ENCODE data around the gene NXPH2.

Gene NXPH2

DNA sequence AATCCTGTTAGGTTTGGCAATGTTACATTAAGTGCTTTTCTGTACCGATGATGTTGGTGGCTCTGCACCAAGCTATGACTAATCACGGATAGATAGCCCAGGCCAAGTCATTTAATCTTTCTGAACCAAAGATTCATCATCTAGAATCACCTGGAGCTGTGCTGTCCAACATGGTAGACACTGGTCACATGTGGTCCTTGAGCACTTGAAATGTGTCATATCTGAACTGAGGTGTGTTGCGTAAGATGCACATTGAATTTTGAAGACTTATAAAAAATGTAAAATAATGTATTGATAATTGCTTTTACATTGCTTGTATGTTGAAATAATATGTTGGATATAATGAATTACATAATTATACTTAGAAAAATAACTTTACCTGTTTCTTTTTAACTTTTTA is 39.8 kb upstream of the NXPH2 start:
- TF ChIP-seq SIN3A (IDR thresholded peaks at IDR 0.05; ENCODE audit: borderline replicate concordance, insufficient read depth, low read length) = no peak
- no peak for TF ChIP-seq POLR2AphosphoS5 (IDR thresholded peaks at IDR 0.05; ENCODE audit: low read depth, low read length)
- no peak for TF ChIP-seq TAF1 (IDR thresholded peaks at IDR 0.05; ENCODE audit: borderline replicate concordance, insufficient read depth, low read length)
- TF ChIP-seq, protein P1, sequence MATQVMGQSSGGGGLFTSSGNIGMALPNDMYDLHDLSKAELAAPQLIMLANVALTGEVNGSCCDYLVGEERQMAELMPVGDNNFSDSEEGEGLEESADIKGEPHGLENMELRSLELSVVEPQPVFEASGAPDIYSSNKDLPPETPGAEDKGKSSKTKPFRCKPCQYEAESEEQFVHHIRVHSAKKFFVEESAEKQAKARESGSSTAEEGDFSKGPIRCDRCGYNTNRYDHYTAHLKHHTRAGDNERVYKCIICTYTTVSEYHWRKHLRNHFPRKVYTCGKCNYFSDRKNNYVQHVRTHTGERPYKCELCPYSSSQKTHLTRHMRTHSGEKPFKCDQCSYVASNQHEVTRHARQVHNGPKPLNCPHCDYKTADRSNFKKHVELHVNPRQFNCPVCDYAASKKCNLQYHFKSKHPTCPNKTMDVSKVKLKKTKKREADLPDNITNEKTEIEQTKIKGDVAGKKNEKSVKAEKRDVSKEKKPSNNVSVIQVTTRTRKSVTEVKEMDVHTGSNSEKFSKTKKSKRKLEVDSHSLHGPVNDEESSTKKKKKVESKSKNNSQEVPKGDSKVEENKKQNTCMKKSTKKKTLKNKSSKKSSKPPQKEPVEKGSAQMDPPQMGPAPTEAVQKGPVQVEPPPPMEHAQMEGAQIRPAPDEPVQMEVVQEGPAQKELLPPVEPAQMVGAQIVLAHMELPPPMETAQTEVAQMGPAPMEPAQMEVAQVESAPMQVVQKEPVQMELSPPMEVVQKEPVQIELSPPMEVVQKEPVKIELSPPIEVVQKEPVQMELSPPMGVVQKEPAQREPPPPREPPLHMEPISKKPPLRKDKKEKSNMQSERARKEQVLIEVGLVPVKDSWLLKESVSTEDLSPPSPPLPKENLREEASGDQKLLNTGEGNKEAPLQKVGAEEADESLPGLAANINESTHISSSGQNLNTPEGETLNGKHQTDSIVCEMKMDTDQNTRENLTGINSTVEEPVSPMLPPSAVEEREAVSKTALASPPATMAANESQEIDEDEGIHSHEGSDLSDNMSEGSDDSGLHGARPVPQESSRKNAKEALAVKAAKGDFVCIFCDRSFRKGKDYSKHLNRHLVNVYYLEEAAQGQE (IDR thresholded peaks at IDR 0.05; ENCODE audit: insufficient read depth in 1 of 2, low read depth in 2 of 2, low read length in 2 of 2) = no peak
- TF ChIP-seq FOXP2 (optimal IDR thresholded peaks at IDR 0.05; ENCODE audit: borderline replicate concordance, extremely low read depth, extremely low read length, insufficient read depth) = no peak

DNA sequence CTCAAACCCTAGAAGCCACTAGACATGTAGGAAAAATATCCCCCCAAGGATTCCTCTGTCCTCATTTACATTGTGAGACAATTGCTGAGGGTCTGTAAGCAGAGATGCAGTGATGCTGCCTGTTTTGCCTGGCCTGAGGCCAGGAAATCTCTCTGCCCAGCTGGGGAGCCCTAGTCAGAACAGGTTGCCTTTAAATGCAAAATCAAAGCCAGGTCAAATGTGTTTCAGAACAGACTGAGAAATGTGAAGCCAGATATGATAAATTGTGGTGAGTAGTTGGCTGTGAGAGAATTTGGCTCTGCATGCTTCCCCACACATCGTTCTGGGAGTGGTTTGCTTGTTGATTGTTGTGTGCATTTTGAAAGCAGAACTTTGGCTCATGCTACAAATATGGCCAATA is 38.4 kb upstream of the NXPH2 start:
- TF ChIP-seq TAF1 (IDR thresholded peaks at IDR 0.05; ENCODE audit: borderline replicate concordance, insufficient read depth, low read length) (no peak), SIN3A (IDR thresholded peaks at IDR 0.05; ENCODE audit: borderline replicate concordance, insufficient read depth, low read length) (no peak), POLR2AphosphoS5 (IDR thresholded peaks at IDR 0.05; ENCODE audit: low read depth, low read length) (no peak), FOXP2 (optimal IDR thresholded peaks at IDR 0.05; ENCODE audit: borderline replicate concordance, extremely low read depth, extremely low read length, insufficient read depth) (no peak)
- TF ChIP-seq, protein P1 (IDR thresholded peaks at IDR 0.05; ENCODE audit: insufficient read depth in 1 of 2, low read depth in 2 of 2, low read length in 2 of 2) = no peak

DNA sequence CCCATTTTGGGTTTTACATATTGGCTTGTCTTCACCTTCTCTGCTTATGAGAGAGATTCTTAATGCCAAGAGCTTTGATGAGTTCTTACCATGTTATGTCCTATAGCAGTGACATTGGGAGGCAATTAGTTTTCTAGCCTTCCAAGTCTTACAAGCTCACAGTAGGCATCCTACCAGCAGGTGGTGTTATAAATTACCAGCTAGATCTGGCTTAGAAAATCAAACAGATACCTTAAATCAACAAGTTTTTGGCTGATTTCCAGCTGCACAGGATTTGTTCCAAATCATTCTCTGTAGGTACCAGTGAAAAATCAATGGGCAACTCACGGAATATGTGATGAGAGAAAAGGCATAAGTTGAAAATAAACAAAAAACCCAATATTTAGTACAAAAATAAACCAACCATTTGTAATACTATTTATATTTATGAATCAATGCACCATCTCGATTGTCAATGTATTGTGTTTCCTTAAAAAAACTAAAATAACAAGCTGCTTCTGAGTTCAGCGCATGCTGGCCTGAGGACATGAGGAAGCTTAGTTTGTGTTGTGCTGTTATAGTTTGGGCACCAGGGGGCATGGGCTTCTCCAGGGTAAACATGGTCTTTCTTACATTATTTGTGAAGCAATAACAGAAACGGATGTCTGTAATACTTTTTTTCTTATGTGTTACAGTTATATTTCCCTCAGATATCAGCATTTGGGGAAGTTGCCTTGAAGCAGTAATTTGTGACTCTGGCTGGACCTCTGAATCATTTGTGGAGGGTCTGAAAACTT is 34.1 kb upstream of the NXPH2 start:
- TF ChIP-seq, protein P1 (IDR thresholded peaks at IDR 0.05; ENCODE audit: insufficient read depth in 1 of 2, low read depth in 2 of 2, low read length in 2 of 2) = no peak
- TF ChIP-seq POLR2AphosphoS5 (IDR thresholded peaks at IDR 0.05; ENCODE audit: low read depth, low read length) = no peak

DNA sequence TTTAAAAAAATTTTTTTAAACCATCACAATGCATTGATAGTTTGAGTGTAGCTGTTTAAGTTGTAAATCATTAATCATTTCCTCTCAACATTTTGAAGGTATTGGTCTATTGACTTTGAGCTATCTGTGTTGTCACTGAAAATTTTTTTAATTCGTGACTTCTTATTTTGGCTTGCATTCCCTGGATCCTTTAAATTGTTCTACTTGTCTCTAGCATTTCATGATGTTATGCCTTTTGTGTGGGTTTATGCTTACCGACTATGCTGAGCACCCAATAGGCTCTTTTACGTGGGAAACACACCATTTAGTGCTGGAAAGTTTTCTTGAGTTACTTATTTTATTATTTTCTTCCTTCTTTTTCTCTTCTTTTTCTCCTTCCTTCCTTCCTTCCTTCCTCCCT is 31.2 kb upstream of the NXPH2 start:
- TF ChIP-seq FOXP2 (optimal IDR thresholded peaks at IDR 0.05; ENCODE audit: borderline replicate concordance, extremely low read depth, extremely low read length, insufficient read depth) (no peak), POLR2AphosphoS5 (IDR thresholded peaks at IDR 0.05; ENCODE audit: low read depth, low read length) (no peak), SIN3A (IDR thresholded peaks at IDR 0.05; ENCODE audit: borderline replicate concordance, insufficient read depth, low read length) (no peak), TAF1 (IDR thresholded peaks at IDR 0.05; ENCODE audit: borderline replicate concordance, insufficient read depth, low read length) (no peak)
- TF ChIP-seq, protein P1 (IDR thresholded peaks at IDR 0.05; ENCODE audit: insufficient read depth in 1 of 2, low read depth in 2 of 2, low read length in 2 of 2) = no peak

DNA sequence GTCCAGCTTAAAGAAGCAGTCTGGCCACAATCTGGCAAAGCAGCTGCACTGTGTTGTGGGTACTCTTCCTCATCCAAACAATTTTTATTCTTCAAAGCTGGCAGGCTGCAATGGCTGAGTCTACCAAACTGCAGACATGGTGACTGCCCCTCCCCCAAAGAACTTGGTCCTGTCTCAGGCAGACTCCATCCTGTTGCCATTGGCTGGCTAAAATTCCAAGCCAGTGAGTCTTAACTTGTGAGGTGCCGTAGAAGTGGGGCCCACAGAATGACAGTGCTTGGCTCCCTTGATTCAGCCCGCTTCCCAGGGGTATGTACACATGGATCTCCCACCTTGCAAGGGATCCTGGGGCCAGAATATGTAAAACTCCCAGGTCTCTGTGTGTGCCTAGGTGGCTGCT is 14.5 kb upstream of the NXPH2 start:
- TF ChIP-seq POLR2AphosphoS5 (IDR thresholded peaks at IDR 0.05; ENCODE audit: low read depth, low read length) (no peak), TAF1 (IDR thresholded peaks at IDR 0.05; ENCODE audit: borderline replicate concordance, insufficient read depth, low read length) (no peak), FOXP2 (optimal IDR thresholded peaks at IDR 0.05; ENCODE audit: borderline replicate concordance, extremely low read depth, extremely low read length, insufficient read depth) (no peak)

Measured in PFSK-1 (cell line).